Fibroblast of skin of left biceps (primary cell): ENCODE data around the gene PEX3.
"Not testable (repeated sequence)": the region's sequence is repeated elsewhere in the genome, so short reads cannot be mapped to it uniquely, and the experiment has no call there.

Experiments used
- DNase-seq, 2 experiments: peaks; one replicate each; pipeline ENCODE4 v3.0.0-alpha.2; 2013; ENCODE audit warnings: low read depth in 2 of 2

PEX3 gene

DNA sequence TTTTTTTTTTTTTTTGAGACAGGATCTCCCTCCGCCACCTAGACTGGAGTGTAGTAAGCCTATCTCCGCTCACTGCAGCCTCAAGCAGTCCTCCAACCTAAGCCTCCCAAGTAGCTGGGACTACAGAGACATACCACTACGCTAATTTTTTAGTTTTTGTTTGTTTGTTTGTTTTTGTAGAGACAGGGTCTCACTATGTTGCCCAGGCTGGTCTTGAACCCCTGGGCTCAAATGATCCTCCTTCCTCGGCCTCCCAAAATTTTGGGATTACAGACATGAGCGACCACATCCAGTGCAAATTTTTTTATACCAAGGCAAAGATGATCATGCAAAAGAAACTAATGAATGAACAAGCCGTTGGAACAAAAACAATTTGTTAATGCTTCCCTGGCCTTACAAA, 55.6 kb downstream of the PEX3 start:
- no peak for DNase-seq

DNA sequence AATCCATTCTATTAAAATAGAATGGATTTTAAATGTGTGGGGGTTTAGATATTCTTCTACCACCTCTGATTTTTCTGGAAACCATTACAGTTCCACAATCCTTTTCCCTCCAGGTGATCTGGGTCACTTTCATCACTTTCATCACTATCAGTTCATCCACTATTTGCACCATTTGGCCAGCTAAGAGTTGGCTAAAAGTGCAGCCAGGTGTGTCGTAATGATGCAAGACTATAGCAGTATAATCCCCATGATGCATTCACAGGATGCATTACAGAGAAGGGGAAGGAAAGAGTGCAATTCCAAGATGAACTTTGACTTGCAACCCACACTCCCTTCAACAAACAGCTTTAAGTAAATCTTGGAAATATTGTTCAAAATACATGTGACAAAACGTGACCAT, 56.0 kb downstream of the PEX3 start:
- DNase-seq = no peak

DNA sequence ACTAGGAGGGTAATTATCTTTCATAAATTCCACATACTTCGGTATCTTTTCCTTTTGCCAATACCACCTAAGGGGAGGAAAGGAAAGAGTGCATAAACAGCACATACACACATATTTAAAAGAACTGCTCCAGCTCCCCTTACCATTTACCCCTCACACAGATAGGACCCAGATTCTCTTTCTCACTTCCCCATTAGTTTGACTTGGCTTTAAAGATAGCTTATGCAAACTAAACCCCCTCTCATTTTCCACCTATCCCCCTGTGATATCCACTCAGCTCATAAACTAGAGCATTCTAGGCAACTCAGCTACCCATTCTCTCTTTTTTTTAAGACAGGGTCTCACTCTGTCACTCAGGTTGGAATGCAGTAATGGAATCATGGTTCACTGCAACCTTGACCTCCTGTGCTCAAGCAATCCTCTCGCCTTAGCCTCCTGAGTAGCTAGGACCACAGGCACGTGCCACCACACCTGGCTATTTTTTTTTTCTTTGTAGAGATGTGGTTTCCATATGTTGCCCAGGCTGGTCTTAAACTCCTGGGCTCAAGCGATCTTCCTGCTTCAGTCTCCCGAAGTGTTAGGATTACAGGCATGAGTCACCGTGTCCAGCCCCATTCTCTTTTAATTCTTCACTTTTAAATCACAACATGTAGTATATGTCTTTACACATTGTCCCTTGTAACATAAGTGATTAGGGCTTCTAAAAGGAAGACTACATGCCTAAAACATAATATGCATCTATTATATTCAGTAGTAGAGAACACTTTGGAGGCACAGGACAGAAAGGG, 56.9 kb downstream of the PEX3 start:
- no peak for DNase-seq

DNA sequence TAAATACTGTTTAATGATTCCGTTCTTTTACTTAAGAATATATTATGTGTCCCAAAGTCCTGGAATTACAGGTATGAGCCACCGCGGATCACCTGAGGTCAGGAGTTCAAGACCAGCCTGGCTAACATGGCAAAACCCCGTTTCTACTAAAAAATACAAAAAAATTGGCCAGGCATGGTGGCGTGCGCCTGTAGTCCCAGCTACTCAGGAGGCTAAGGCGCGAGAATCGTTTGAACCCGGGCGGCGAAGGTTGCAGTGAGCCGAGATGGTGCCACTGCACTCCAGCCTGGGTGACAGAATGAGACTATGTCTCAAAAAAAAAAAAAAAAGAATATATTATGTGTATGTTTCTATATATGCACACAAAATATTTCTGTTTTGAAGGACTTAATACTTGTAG, 59.7 kb downstream of the PEX3 start:
- not testable (repeated sequence) for DNase-seq

DNA sequence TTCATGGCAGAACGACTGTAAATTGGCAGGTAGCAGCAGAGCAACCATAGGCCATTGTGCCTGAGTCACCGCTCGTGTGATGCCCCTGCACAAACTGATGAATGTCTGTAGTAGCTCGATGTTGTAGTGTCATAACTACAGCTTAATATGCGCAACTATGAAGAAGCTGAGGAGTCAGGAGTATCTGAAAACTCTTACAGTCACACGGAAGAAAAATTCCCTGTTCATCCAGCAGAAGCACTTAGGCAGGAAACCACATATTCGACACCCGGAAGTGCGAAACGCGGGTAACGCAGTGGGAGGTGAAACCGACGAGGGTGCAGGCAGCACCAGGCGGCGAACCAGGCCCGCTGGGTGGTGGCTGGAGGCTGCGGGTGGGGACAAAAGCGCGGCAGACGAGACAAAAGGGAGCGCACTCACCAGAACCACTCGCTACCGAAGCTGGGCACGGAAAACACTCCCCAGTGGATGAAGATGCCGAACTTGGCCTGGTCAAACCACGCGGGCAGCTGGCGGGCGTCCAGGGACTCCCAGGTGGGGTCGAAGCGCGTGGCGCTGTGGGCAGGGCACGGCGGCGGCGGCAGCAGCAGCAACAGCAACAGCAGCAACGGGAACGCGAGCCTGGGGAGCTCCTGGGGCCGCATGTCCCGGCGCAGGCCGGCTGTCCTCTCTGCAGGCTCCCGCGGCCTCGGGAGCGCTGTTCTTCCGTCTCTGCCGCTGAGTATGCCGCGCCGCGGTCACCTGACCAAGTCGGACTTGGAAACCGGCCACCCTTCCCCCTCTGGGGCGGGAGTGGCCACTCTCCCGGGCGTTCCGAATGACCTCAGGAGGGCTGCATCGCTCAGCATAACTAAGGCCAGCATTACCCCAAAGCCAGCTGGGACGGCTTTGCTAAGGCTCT, 60.6 kb downstream of the PEX3 start, which contains the start of gene FUCA2:
FUCA2 (minus strand) TSS at position 730 of the 901 bp plus-strand sequence; CDS start at position 644, 86 bp downstream.
- peak; percentile 37 to 38 for DNase-seq

DNA sequence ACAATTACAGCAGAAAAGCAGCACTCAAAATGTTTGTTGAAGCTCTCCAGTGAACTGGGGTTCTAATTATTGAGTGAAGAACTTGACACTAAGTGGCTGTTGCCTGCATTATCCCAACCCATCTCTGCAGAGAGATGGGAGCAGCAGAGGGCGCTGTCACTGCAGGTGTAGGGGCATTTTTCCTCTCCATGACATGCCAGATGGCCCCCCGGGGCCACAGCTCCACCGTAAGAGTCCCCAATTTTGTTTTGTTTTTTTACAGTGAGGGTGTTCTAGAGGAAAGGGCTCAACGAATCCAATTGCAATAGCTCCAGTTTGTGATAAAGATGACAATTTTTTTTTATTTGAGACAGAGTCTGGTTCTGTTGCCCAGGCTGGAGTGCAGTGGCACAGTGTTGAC, 62.8 kb downstream of the PEX3 start:
- no peak for DNase-seq

DNA sequence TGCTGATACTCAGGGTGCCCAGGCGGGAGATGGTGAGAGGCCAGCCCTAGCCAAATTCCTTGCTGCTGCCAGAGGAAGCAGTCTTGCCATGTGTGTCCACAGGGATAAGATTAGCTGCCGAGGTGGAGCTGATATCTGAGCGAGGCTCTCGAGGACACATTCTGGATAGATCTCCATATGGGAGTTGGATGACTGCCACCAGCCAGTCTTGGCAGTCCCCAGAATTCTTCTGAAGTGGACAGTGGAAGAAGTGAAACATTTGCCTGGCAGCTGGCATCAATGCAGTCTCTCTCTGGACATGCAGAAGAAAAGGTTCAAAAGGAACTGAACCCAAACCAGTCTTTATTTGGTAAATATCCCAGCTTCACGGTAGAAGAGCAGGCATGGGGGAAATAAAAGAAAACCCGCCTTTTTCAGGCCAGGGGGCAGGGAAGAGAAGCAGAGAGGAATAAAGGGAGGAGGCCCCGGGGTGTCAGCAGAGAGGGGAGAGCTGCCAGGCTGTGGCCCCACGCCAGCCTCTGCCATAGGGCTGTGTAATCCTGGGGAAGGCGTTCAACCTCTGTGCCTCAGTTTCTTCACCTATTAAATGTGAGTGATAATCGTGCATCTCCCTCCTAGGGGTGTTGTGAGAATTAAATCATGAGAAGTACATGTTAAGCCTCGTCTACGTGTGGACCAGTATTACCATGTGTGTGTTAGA, 64.6 kb downstream of the PEX3 start:
- DNase-seq = no peak

DNA sequence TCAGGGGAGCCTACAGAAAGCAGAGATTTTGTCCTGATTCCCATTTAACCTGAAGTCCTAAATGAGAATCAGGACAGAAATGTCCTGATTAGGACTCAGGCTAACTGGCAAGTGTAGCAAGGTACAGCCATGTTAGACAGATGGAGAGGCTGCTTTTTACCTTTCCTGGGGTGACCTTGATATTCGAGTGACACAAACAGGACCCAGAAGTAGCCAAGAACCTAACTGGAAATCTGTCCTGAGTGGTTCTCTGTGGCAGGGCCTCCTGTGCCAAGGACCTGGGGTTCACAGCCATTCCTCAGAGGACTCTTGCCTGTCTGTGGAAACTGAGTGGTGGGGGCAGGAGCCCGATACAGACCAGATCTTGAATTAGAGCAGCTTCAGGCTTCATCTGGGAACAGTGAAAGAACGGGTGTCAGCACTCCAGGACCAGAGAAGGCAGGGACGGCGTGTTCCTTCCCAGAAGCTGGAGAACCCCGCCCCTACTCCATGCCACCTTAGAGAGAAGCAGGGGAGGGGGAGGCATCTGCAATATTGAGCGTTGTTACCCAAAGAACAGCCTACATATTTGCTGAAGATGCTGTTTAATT, 65.3 kb downstream of the PEX3 start:
- no peak for DNase-seq

DNA sequence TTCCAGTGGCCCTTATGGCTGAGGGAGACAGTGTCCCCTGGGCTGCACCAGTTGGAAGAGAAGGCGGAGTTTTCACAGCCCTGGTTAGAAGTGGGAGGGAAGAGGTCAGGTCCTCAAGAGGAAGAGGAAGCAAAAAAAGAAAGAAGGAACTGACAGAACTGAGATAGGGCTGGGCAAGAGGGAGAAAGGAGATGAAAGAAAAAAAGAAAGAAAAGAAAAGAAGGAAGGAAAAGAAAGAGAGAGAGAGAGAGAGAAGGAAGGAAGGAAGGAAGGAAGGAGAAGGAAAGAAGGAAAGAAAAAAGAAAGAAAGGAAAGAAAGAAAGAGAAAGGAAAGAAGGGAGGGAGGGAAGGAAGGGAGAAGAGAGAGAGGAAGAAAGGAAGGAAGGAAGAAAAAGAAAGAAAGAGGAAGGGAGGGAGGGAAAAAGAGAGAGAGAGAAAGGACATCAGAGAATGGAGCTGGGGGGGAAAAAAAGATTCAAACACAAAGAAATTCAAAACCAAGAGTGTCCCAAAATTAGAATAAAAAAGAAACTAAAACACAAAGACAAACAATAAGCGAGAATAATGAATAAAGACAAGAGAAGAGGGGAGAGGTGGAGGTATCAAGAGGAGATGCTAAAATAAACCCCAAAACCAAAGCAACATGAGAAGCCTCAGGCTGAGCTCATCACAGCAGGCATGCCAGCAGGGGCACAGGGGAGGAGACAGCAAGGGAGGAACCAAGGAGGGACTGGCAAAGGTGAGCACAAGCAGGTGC, 66.3 kb downstream of the PEX3 start:
- DNase-seq = no peak

DNA sequence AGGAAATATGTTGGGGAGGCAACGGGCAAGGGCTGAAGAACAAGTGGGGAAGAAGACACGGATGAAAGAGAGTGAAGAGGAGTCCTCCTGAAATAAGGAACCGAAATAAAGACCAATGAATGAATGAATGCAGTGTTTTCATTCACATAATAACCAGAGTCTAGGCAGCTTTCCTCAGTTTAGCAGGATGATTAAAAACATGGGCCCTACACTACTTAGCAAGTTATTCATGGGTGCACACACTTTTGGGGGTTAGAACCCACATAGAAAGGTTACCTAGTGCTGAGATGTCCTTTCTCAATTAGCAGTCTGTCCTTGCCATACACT, 66.8 kb downstream of the PEX3 start:
- no peak for DNase-seq

DNA sequence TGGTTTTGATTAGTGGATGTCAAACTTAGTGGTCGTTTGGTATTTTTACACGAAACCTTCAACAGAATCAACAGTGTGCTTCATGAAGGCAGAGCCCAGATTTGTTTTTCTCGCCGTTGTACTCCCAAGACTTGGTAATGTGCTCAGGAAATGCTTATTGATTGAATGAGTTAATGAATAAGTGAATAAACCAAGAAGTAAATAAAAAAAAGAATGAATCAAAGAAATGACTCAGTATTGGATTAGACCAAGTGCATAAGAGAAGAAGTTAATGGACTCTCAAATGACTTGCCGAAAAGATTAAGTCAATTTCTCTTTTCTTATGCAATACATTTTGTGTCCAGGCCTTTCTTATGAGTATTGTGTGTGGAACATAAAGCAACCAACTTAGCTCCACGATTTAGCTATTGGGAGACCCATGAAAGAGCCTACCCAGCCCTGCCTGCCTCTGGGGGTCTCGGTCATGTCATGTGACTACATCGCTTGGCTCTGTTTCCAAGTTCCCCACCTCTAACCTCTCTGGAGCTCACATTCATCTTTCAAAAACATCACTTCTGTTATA, 71.5 kb downstream of the PEX3 start:
- no peak for DNase-seq

DNA sequence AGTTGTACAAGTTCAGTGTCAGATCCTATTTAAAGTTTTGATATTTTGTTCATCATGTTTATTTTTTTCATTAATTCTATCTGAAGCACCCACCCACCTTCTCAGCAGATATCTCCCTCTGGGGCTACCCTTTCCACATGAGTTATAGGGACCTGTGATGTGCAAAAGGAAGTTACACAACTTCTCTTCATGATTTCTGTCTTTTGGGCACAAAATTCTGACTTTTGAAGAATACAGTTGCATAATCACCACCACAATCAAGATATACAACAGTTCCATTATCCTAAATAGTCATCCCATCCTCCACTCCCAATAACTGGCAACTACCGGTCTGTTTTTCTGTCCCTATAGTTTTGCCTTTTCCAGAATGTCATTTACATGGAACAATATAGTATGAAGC, 74.8 kb downstream of the PEX3 start:
- DNase-seq = no peak

DNA sequence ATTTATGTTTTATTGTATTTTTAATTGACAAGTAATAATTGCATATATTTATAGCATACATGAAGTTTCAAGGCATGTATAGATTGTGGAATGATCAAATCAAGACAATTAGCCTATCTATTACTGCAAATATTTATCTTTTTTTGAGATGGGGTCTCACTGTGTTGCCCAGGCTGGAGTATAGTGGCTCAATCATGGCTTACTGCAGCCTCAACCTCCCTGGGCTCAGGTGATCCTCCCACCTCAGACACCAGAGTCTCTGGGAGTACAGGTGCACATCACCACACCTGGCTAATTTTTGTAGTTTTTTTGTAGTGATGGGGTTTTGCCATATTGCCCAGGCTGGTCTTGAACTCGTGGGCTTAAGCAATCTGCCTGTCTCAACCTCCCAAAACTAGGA, 77.1 kb downstream of the PEX3 start:
- DNase-seq = no peak

DNA sequence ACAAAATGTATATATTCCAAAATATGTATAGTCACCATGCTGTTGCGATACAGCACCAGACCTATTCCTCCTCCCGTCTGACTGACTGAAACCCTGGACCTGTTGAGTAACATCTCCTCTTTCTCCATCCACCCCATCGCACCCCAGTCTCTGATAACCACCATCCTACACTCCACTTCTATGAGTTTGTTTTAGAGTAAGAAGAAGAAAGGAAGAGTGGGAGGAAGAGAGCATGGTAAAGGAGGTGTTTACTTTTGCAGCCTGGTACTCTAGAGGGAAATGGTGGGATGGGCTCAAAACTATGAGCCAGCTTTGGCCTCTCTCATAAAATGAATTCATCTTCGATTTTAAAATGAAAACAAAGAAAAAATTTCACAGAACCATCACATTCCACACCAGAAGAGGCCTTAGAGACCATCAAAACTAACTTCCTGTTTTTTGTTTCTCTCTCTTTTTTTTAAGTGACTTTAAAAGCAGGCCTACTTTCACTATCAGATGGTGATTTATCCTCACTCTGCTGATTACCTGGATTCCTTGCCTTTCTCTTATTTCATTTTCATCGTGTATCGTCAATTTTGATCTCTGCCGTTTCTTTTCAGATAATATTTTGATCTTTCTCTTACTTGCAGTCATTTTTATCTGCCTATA, 77.7 kb downstream of the PEX3 start:
- no peak for DNase-seq

DNA sequence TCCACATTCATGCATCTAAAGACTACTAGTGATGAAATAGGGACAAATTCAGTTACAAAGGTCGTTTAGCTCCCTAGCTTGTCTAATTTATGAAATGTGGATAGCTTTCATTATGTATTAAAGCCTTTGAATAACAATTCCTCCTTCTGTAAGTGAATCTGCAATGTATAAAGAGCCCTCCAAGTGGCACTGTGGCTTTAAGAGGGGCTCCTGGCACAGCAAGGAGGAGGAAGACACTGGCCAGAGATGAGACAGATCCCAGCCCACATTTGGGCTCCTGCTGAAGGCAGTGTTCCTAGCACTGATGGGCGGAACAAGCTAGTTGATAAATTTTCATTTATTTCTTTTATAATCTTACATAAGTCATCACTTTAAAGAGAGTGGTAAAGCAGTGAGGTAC, 78.5 kb downstream of the PEX3 start:
- no peak for DNase-seq

DNA sequence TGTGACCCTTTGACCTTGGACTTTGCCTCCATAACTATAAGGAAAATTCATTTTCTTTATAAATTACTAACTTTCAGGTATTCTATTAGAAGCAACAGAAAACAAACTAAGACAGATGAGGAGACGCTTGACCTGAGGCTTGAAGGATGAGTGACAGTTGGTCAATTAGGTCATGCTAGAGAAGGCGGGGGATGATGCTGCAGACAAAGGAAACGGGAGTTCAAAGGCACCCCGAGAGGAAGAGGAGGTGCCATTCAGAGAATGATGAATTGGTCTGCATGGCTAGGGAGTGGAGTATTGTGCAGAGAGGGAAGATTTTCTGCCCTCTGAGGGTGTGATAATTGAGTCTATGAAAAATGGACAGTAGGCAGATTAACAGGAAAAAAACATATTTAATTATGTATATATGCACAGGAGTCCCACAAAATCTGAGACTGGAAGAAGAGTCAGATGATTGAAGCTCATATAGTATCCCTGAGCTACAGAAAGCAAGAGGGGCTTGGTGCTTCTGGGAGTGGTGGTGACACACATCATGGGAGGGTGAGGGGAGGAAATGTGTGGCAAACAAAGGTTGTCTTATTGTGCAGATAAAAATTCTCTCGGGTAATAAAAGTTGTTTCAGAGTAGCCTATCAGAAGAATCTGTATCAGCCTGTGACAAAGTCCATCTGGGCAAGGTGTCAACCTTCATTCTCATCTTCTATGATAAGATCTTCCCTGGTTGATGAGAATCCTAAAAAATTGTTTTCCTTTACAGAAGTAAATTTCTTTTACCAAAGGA, 81.3 kb downstream of the PEX3 start:
- no peak for DNase-seq

DNA sequence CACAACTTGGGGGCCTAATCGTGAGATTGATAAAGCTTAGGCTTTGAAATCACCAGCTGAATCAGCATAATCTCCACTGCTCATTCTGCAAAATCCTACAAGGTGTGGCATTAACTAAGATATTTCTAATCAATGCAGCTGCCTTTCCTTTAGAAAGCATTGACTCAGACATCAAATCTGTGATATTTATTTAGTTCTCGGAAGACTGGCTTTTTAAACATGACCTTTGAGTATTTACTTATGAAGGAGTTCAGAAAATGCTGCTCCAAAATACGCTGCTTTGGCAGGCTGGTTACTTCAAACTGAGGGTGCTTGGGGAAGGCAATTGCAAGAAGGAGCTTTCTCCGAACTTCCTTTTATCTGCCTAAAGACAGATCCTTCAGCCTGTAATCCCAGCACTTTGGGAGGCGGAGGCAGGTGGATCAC, 84.6 kb downstream of the PEX3 start:
- DNase-seq = no peak

DNA sequence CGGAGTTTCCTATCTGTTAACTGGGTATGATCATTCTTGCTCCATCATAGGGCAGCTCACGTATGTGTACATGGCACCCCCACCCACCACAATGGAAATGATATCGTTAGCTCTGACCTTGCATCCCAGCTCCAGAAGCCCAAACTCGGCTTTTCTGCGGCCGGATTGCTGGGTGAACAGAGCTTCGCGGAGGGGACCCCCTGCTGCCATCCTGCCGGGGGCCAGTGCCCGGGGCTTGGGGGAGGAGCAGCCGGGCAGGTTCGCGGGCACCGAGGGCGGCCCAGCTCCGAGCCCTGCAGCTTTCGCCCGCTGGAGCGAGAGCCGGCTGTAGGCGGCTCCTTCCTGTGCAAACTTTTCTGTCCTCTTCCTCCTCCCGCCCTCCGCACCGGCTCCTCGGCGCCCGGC, 85.9 kb downstream of the PEX3 start:
- DNase-seq = no peak

DNA sequence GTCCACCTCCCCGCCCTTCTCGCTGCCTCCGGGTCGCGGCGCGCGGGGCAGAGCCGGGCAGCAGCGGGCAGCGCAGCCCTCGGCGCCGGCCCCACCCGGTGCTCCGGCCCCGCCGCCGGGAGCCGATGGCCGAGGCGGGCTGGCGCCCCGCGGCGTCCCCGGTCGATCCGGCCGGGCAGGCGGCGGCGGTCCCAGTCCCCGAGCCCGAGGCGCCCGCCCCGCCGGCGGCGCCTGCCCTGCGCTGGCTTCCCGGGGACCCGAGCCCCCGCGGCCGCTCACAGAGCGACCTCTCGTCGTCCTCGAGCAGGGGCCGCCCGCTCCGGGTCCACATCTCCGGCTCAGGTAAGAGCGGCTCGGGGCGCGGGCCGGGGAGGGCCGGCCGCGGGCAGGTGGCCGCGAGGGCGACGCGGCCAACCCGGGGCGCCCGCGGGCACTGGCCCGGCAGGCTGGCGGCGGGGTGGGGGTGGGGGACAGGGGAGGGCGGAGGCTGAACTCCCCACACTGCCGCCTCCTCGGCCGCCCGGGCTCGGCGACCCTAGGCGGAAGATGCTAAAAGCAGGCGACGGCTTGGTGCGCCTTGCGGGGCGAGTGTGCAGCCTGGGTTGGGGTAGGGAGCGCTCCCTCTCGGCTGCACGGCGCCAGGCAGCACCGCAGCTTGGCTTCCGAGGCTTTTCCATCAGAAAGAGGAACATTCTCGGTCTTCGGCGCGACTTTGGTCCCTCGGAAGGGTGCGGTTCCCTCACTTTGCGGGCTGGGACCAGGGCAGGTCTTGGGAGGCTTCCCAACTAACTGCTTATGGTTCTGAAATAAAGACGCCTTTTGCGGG, 86.5 kb downstream of the PEX3 start:
- peak in 1 of 2 experiments; percentile 10 for DNase-seq
